H1 (cell line): ENCODE results near the gene ELMO1. TPM values are rescaled to one million over a fixed set of nuclear protein-coding genes. Genes with fewer than 3 reads are reported as not detected.

Source experiments
- CTCF ChIA-PET: fragments of 300-600 bp; sonication (Branson Sonifier 250); formaldehyde crosslinking; loops from one replicate; lab custom pipeline; 2021; ENCODE audit not compliant: partially characterized antibody; lab: Charles Lee
- POLR2A ChIA-PET: fragments of 300-600 bp; sonication (Branson Sonifier 250); formaldehyde crosslinking; loops from one replicate; lab custom pipeline; 2021; ENCODE audit warnings: inconsistent platforms; ENCODE audit not compliant: partially characterized antibody; lab: Charles Lee
- DNase-seq, 2 experiments: peaks; one replicate each; pipeline versions ENCODE4 v3.0.0 to v3.0.0-alpha.2; 2010 to 2022; ENCODE audit warnings: low spot score in 2 of 2, low read depth in 1 of 2, mixed read lengths in 1 of 2
- FAIRE-seq: peaks from 2 replicates; lab custom pipeline; 2011; peaks lifted over from hg19 to GRCh38; lab: Jason Lieb, UNC
- H2AFZ ChIP-seq: 2 replicates; pipeline ENCODE4 v1.8.1; 2012; ENCODE audit warnings: low read length, inconsistent platforms
- H2AK5ac ChIP-seq: 2 replicates; pipeline ENCODE4 v1.6.1; 2013; ENCODE audit warnings: low read depth, low read length
- H2BK120ac ChIP-seq: replicated peaks from 2 replicates; pipeline ENCODE3; 2013; ENCODE audit warnings: low read depth, low read length, inconsistent platforms
- H2BK12ac ChIP-seq: 2 replicates; pipeline ENCODE4 v1.6.1; 2013; ENCODE audit warnings: low read depth, low read length
- H2BK15ac ChIP-seq: 2 replicates; pipeline ENCODE4 v1.6.1; 2013; ENCODE audit warnings: low read length
- H2BK20ac ChIP-seq: 2 replicates; pipeline ENCODE4 v1.6.1; 2013; ENCODE audit warnings: low read length
- H2BK5ac ChIP-seq: 2 replicates; pipeline ENCODE4 v1.6.1; 2013; ENCODE audit warnings: low read depth, low read length
- H3K14ac ChIP-seq: 2 replicates; pipeline ENCODE4 v1.6.1; 2013; ENCODE audit warnings: inconsistent platforms; ENCODE audit not compliant: insufficient read length
- H3K18ac ChIP-seq: 2 replicates; pipeline ENCODE4 v1.6.1; 2013; ENCODE audit warnings: low read length; ENCODE audit errors: extremely low read depth
- H3K23ac ChIP-seq: 2 replicates; pipeline ENCODE4 v1.6.1; 2013; ENCODE audit warnings: inconsistent platforms; ENCODE audit not compliant: insufficient read length
- H3K23me2 ChIP-seq: 2 replicates; pipeline ENCODE4 v1.6.1; 2013; ENCODE audit warnings: low read depth, low read length
- H3K27ac ChIP-seq: 2 replicates; pipeline ENCODE4 v1.6.1; 2011; ENCODE audit warnings: low read depth, low read length, inconsistent platforms
- H3K27me3 ChIP-seq, 4 experiments: replicated peaks in 1 of 4; 1 replicate in 1 of 4; 2 replicates in 3 of 4; pipeline versions ENCODE4 v1.6.1 to v1.8.1; 2011 to 2013; ENCODE audit warnings: low read length in 3 of 4, mild to moderate bottlenecking in 3 of 4, inconsistent platforms in 2 of 4, mixed read lengths in 2 of 4, moderate library complexity in 1 of 4; ENCODE audit not compliant: control insufficient read depth in 3 of 4, insufficient read depth in 3 of 4; ENCODE audit errors: extremely low read depth in 1 of 4
- H3K36me3 ChIP-seq, 4 experiments: 2 replicates each; pipeline versions ENCODE4 v1.6.1 to v1.8.1; 2011 to 2013; ENCODE audit warnings: mild to moderate bottlenecking in 4 of 4, low read length in 3 of 4, moderate library complexity in 2 of 4, control low read depth in 1 of 4, inconsistent platforms in 1 of 4; ENCODE audit not compliant: insufficient read depth in 4 of 4, control insufficient read depth in 2 of 4
- H3K4ac ChIP-seq: replicated peaks from 2 replicates; pipeline ENCODE3; 2013; ENCODE audit warnings: low read length, low read depth, mixed read lengths, inconsistent platforms; ENCODE audit not compliant: insufficient read length
- H3K4me1 ChIP-seq, 4 experiments: replicated peaks in 1 of 4; 1 replicate in 1 of 4; 2 replicates in 3 of 4; pipeline versions ENCODE4 v1.6.1 to v1.8.1; 2011 to 2013; ENCODE audit warnings: low read length in 3 of 4, inconsistent platforms in 2 of 4, mixed read lengths in 1 of 4; ENCODE audit not compliant: insufficient read depth in 4 of 4, control insufficient read depth in 3 of 4
- H3K4me2 ChIP-seq, 2 experiments: 2 replicates each; pipeline versions ENCODE4 v1.6.1 to v1.8.1; 2011 to 2013; ENCODE audit warnings: low read depth in 2 of 2, low read length in 2 of 2, control low read depth in 1 of 2, inconsistent platforms in 1 of 2, mild to moderate bottlenecking in 1 of 2; ENCODE audit not compliant: insufficient read depth in 1 of 2
- H3K4me3 ChIP-seq, 4 experiments: fragments of 200-600, 300-600 bp in 1 of 4; sonication (generic), shearing (Covaris generic), sonication (Bioruptor Twin) in 1 of 4; 2 replicates each; pipeline versions ENCODE4 v1.5.1 to v1.8.1; 2011 to 2016; ENCODE audit warnings: low read length in 4 of 4, low read depth in 3 of 4, control low read depth in 2 of 4, inconsistent platforms in 2 of 4, mild to moderate bottlenecking in 2 of 4, mixed read lengths in 1 of 4, moderate library complexity in 1 of 4; ENCODE audit not compliant: insufficient read depth in 2 of 4; ENCODE audit errors: extremely low read depth in 1 of 4
- H3K56ac ChIP-seq: replicated peaks from 2 replicates; pipeline ENCODE3; 2013; ENCODE audit warnings: low read depth, mild to moderate bottlenecking, mixed read lengths, low read length, inconsistent platforms; ENCODE audit not compliant: insufficient read length
- H3K79me1 ChIP-seq: 2 replicates; pipeline ENCODE4 v1.6.1; 2013; ENCODE audit warnings: low read depth, low read length, control low read depth
- H3K79me2 ChIP-seq, 2 experiments: 2 replicates each; pipeline versions ENCODE4 v1.6.1 to v1.8.1; 2012 to 2013; ENCODE audit warnings: low read length in 2 of 2, mild to moderate bottlenecking in 2 of 2, inconsistent platforms in 1 of 2; ENCODE audit not compliant: insufficient read depth in 2 of 2, control insufficient read depth in 1 of 2
- H3K9ac ChIP-seq, 4 experiments: replicated peaks in 1 of 4; 1 replicate in 1 of 4; 2 replicates in 3 of 4; pipeline versions ENCODE4 v1.6.1 to v1.8.1; 2011 to 2013; ENCODE audit warnings: low read depth in 3 of 4, low read length in 3 of 4, control low read depth in 2 of 4, mild to moderate bottlenecking in 2 of 4, moderate library complexity in 2 of 4, inconsistent platforms in 1 of 4; ENCODE audit errors: extremely low read depth in 1 of 4
- H3K9me3 ChIP-seq, 2 experiments: 2 replicates each; pipeline versions ENCODE4 v1.6.1 to v1.8.1; 2012 to 2013; ENCODE audit warnings: mild to moderate bottlenecking in 2 of 2, moderate library complexity in 2 of 2, control low read depth in 1 of 2, inconsistent platforms in 1 of 2, low read depth in 1 of 2, low read length in 1 of 2, mixed read lengths in 1 of 2; ENCODE audit not compliant: insufficient read depth in 2 of 2
- H4K20me1 ChIP-seq, 2 experiments: replicated peaks in 1 of 2; 2 replicates each; pipeline versions ENCODE3 to v1.8.1; 2011 to 2013; ENCODE audit warnings: inconsistent platforms in 2 of 2, low read length in 2 of 2, mild to moderate bottlenecking in 1 of 2; ENCODE audit not compliant: insufficient read depth in 2 of 2, control insufficient read depth in 1 of 2
- H4K5ac ChIP-seq: 2 replicates; pipeline ENCODE4 v1.6.1; 2013; ENCODE audit warnings: low read length, low read depth, mixed read lengths, inconsistent platforms; ENCODE audit not compliant: insufficient read length
- H4K8ac ChIP-seq: 2 replicates; pipeline ENCODE4 v1.8.0; 2013; ENCODE audit warnings: mild to moderate bottlenecking, moderate library complexity, low read length, inconsistent platforms; ENCODE audit not compliant: insufficient read depth; ENCODE audit errors: extremely low read depth
- H4K91ac ChIP-seq: replicated peaks from 2 replicates; pipeline ENCODE3; 2013; ENCODE audit warnings: low read length, mixed read lengths, inconsistent platforms; ENCODE audit not compliant: insufficient read length
- CBX5 ChIP-seq: fragments of 300-800, 300-1000 bp; sonication (generic); IDR thresholded peaks from 2 replicates; pipeline ENCODE4 v1.7.1; 2016; ENCODE audit warnings: antibody characterized with exemption, low read length, low read depth
- WGBS, 2 experiments: shearing (Covaris generic) in 1 of 2; methylation state at CpG; one replicate each; pipeline versions ENCODE4 v1.1.6 to v1.1.7; 2013 to 2015; ENCODE audit warnings: low lambda C conversion rate in 2 of 2, mixed read lengths in 2 of 2, inconsistent platforms in 1 of 2, low coverage in 1 of 2, missing lambda C conversion rate in 1 of 2; ENCODE audit not compliant: insufficient replicate concordance in 2 of 2, insufficient coverage in 1 of 2, insufficient read length in 1 of 2; ENCODE audit errors: extremely low coverage in 1 of 2, missing lambda C conversion rate in 1 of 2; 5-methylcytosine and 5-hydroxymethylcytosine counted together
- polyA plus RNA-seq, 7 experiments: library from polyadenylated mRNA; depleted of rRNA in 3 of 7; stranded (reverse) in 5 of 7; unstranded in 2 of 7; fragments of >200 nt in 5 of 7; fragments of 200-250 nt in 2 of 7; gene quantifications; 1 replicate in 5 of 7; 2 replicates in 1 of 7; 4 replicates in 1 of 7; pipeline versions ENCODE4 v1.2.1 to v1.2.3, GENCODE V29; 2011 to 2013; ENCODE audit warnings: missing spikeins in 2 of 7, mixed read lengths in 2 of 7
- total RNA-seq: library from RNA; stranded (reverse); fragmentation: NEBNext Ultra II Directional; extraction: Animal tissue kit (Norgen Biotek cat#: 25700); gene quantifications from 2 replicates; pipeline ENCODE4 v1.2.1, GENCODE V29; 2021

The ELMO1 gene
- total and polyA plus RNA-seq, 2 of the 8 experiments (the other 6 are each of a cell fraction or from before 2014, with no cell fraction given): 18.4 to 21.0 TPM

- no peak overlapping the region for H3K14ac ChIP-seq
- ChIA-PET POLR2A (no interaction called here), CTCF (no interaction called here)
- no peak for FAIRE-seq
- no peaks in the 10 kb centered on the region for H3K9me3 ChIP-seq
- no peak overlapping the region for H4K5ac ChIP-seq
- no peak overlapping the region for H3K9ac ChIP-seq
- no peak overlapping the region for H3K56ac ChIP-seq
- no peak overlapping the region for H3K18ac ChIP-seq
- no peaks in the 10 kb centered on the region for H4K20me1 ChIP-seq
- H3K23ac ChIP-seq: no peak overlapping the region
- H2BK5ac ChIP-seq: no peak overlapping the region
- no peaks in the 10 kb centered on the region for H3K23me2 ChIP-seq
- WGBS, 2 experiments: 94% methylated on average over 1 of the region's 1 CpG; no CpG with 5 or more reads in 1 of the 2 experiments
- H2BK120ac ChIP-seq: no peak overlapping the region
- DNase-seq: no peak
- no peak overlapping the region for H3K4me3 ChIP-seq
- H3K27me3 ChIP-seq: no peaks in the 10 kb centered on the region
- H2BK15ac ChIP-seq: no peak overlapping the region
- no peak overlapping the region for H3K4me2 ChIP-seq
- no peak overlapping the region for H2AFZ ChIP-seq
- no peak overlapping the region for H2BK12ac ChIP-seq
- H3K4me1 ChIP-seq: no peaks in the 10 kb centered on the region
- no peak overlapping the region for H2BK20ac ChIP-seq
- H4K8ac ChIP-seq: no peak overlapping the region
- H3K4ac ChIP-seq: no peak overlapping the region
- no peaks in the 10 kb centered on the region for H3K79me1 ChIP-seq
- H3K79me2 ChIP-seq: no peaks in the 10 kb centered on the region
- H4K91ac ChIP-seq: no peak overlapping the region
- no peaks in the 10 kb centered on the region; a peak in 1 of 8 replicates for H3K36me3 ChIP-seq
- no peak overlapping the region for H3K27ac ChIP-seq
- H2AK5ac ChIP-seq: no peak overlapping the region
- no peak for TF ChIP-seq CBX5
These were observed 552.2 kb downstream of the ELMO1 start for GRCh38 chr7:36896418-36896817.
